SK-N-SH (cell line): ENCODE measurements around the gene BRINP3. TPM values are rescaled to one million over a fixed set of nuclear protein-coding genes. Genes with fewer than 3 reads are reported as not detected.
A peak's percentile ranks its signal among the peaks of the same experiment; 100 is the strongest.

Source experiments
- CTCF ChIA-PET: fragments of 300-600, 350-600 bp; formaldehyde crosslinking; extraction: SDS; loops from one replicate; lab custom pipeline; 2021; lab: Yijun Ruan, JAX
- POLR2A ChIA-PET: fragments of 350-600 bp; sonication (Branson Sonifier 250); formaldehyde crosslinking; extraction: SDS; loops from one replicate; lab custom pipeline; 2020; ENCODE audit warnings: antibody characterized with exemption, inconsistent platforms; lab: Yijun Ruan, JAX
- DNase-seq: peaks from one replicate; pipeline ENCODE4 v3.0.0; 2012
- H2AFZ ChIP-seq: fragments of 200-600 bp; sonication (generic); 2 replicates; pipeline ENCODE4 v1.8.1; 2016; ENCODE audit warnings: antibody characterized with exemption, mild to moderate bottlenecking, low read depth
- H3F3A ChIP-seq: fragments of 200-600 bp; sonication (generic); replicated peaks from 2 replicates; pipeline ENCODE3; 2016; ENCODE audit warnings: antibody characterized with exemption, mild to moderate bottlenecking; ENCODE audit not compliant: insufficient read depth
- H3K27ac ChIP-seq, 2 experiments: fragments of 200-500 bp in 1 of 2; fragments of 200-600 bp in 1 of 2; sonication (Bioruptor generic) in 1 of 2; sonication (generic), shearing (Covaris generic) in 1 of 2; 2 replicates each; pipeline versions ENCODE4 v1.5.1 to v1.6.1; 2014 to 2016; ENCODE audit warnings: low read depth in 2 of 2, inconsistent platforms in 1 of 2, low read length in 1 of 2, mild to moderate bottlenecking in 1 of 2, mixed read lengths in 1 of 2
- H3K27me3 ChIP-seq: fragments of 200-600 bp; sonication (generic), shearing (Covaris generic); 2 replicates; pipeline ENCODE4 v1.6.1; 2016; ENCODE audit warnings: mixed run types; ENCODE audit not compliant: insufficient read depth
- H3K36me3 ChIP-seq, 2 experiments: fragments of 200-500 bp in 1 of 2; fragments of 200-600 bp in 1 of 2; sonication (Bioruptor generic) in 1 of 2; sonication (generic) in 1 of 2; replicated peaks in 1 of 2; 2 replicates each; pipeline versions ENCODE3 to v1.5.1; 2014 to 2016; ENCODE audit warnings: low read length in 1 of 2, mild to moderate bottlenecking in 1 of 2; ENCODE audit not compliant: insufficient read depth in 2 of 2, control insufficient read depth in 1 of 2
- H3K4me1 ChIP-seq, 2 experiments: fragments of 200-500 bp in 1 of 2; fragments of 200-600 bp in 1 of 2; sonication (Bioruptor generic) in 1 of 2; sonication (generic), shearing (Covaris generic) in 1 of 2; 2 replicates each; pipeline versions ENCODE4 v1.5.1 to v1.6.1; 2014 to 2016; ENCODE audit warnings: low read depth in 1 of 2, low read length in 1 of 2, mixed run types in 1 of 2; ENCODE audit not compliant: insufficient read depth in 2 of 2, control insufficient read depth in 1 of 2
- H3K4me2 ChIP-seq: fragments of 200-600 bp; sonication (generic), shearing (Covaris generic); 2 replicates; pipeline ENCODE4 v1.6.1; 2017; ENCODE audit warnings: mixed run types
- H3K4me3 ChIP-seq, 2 experiments: fragments of 200-500 bp in 1 of 2; fragments of 200-600 bp in 1 of 2; sonication (Bioruptor generic) in 1 of 2; sonication (generic), shearing (Covaris generic) in 1 of 2; 2 replicates each; pipeline versions ENCODE4 v1.5.1 to v1.8.1; 2014 to 2016; ENCODE audit warnings: low read depth in 2 of 2, inconsistent platforms in 1 of 2, low read length in 1 of 2, mild to moderate bottlenecking in 1 of 2, mixed read lengths in 1 of 2, moderate library complexity in 1 of 2
- H3K79me2 ChIP-seq: fragments of 200-600 bp; sonication (generic); 2 replicates; pipeline ENCODE4 v1.8.1; 2017; ENCODE audit warnings: mild to moderate bottlenecking; ENCODE audit not compliant: insufficient read depth
- H3K9ac ChIP-seq: fragments of 200-600 bp; sonication (generic); 2 replicates; pipeline ENCODE4 v1.6.1; 2017; ENCODE audit warnings: mixed run types
- H3K9me2 ChIP-seq: fragments of 200-600 bp; sonication (generic); 2 replicates; pipeline ENCODE4 v1.6.1; 2017; ENCODE audit warnings: mixed run types
- H3K9me3 ChIP-seq: fragments of 200-600 bp; sonication (generic); 2 replicates; pipeline ENCODE4 v1.6.1; 2017; ENCODE audit warnings: mixed run types, mild to moderate bottlenecking, moderate library complexity
- H4K20me1 ChIP-seq: fragments of 200-600 bp; sonication (generic); 2 replicates; pipeline ENCODE4 v1.6.1; 2017; ENCODE audit warnings: mild to moderate bottlenecking, mixed run types; ENCODE audit not compliant: insufficient read depth
- CTCF ChIP-seq: fragments of 200-600 bp; sonication (generic); IDR thresholded peaks from 2 replicates; pipeline ENCODE4 v1.6.1; 2017; ENCODE audit warnings: antibody characterized with exemption, mild to moderate bottlenecking, moderate library complexity
- ELF1 ChIP-seq: IDR thresholded peaks from 2 replicates; pipeline ENCODE4 v1.4.0; 2012
- FOXJ3 ChIP-seq: sonication (generic); formaldehyde crosslinking; IDR thresholded peaks from 2 replicates; pipeline ENCODE4 v1.5.1; 2020; ENCODE audit warnings: mild to moderate bottlenecking, missing genetic modification reagents
- FOXM1 ChIP-seq: IDR thresholded peaks from 2 replicates; pipeline ENCODE4 v1.4.0; 2012; ENCODE audit warnings: low read depth, mild to moderate bottlenecking
- GABPA ChIP-seq: IDR thresholded peaks from 2 replicates; pipeline ENCODE4 v1.4.0; 2012; ENCODE audit warnings: low read depth, mild to moderate bottlenecking
- GATA2 ChIP-seq: sonication (generic); formaldehyde crosslinking; IDR thresholded peaks from 2 replicates; pipeline ENCODE4 v1.5.0; 2020; ENCODE audit warnings: mild to moderate bottlenecking, missing genetic modification reagents
- JUND ChIP-seq: IDR thresholded peaks from 2 replicates; pipeline ENCODE4 v1.4.0; 2012
- MAX ChIP-seq: IDR thresholded peaks from 2 replicates; pipeline ENCODE4 v1.4.0; 2012; ENCODE audit warnings: low read depth
- MXI1 ChIP-seq: IDR thresholded peaks from 2 replicates; pipeline ENCODE4 v1.6.1; 2012; ENCODE audit warnings: mild to moderate bottlenecking, low read depth, low read length, improper control_type of control experiment
- NFIC ChIP-seq: IDR thresholded peaks from 2 replicates; pipeline ENCODE4 v1.4.0; 2012; ENCODE audit warnings: borderline replicate concordance
- NRF1 ChIP-seq: IDR thresholded peaks from 2 replicates; pipeline ENCODE4 v1.6.1; 2012; ENCODE audit warnings: low read depth, mild to moderate bottlenecking, low read length
- PBX3 ChIP-seq: IDR thresholded peaks from 2 replicates; pipeline ENCODE4; 2012
- RAD21 ChIP-seq: IDR thresholded peaks from 2 replicates; pipeline ENCODE4 v1.6.1; 2012; ENCODE audit warnings: mild to moderate bottlenecking, low read length
- RCOR1 ChIP-seq: fragments of 150-350 bp; IDR thresholded peaks from 2 replicates; pipeline ENCODE4 v1.6.1; 2017; ENCODE audit warnings: antibody characterized with exemption, low read length
- TAF1 ChIP-seq: IDR thresholded peaks from 2 replicates; pipeline ENCODE4 v1.6.1; 2012; ENCODE audit warnings: low read depth, mild to moderate bottlenecking, low read length, moderate library complexity, borderline replicate concordance
- TCF12 ChIP-seq: IDR thresholded peaks from 2 replicates; pipeline ENCODE4 v1.4.0; 2012
- YY1 ChIP-seq: IDR thresholded peaks from 2 replicates; pipeline ENCODE4 v1.4.0; 2012; ENCODE audit warnings: low read depth, mild to moderate bottlenecking
- whole genome bisulfite sequencing: methylation state at CpG from one replicate; pipeline ENCODE4 v1.1.6; 2017; ENCODE audit warnings: low lambda C conversion rate; 5-methylcytosine and 5-hydroxymethylcytosine counted together
- polyA plus RNA-seq, 3 experiments: library from polyadenylated mRNA; depleted of rRNA; stranded (reverse); fragments of >200 nt; gene quantifications; 2 replicates each; pipeline ENCODE4 v1.2.3, GENCODE V29; 2012

Gene BRINP3
- polyA plus RNA-seq, 1 of the 3 experiments (the other 2 are of a cell fraction): not detected

- no peak for TF ChIP-seq TAF1
- TF ChIP-seq, all 33 proteins: peak for 0
These were observed 382.1 kb downstream of the BRINP3 start (continued) for GRCh38 chr1:190095596-190095995.

- no peaks in the 10 kb centered on the region for H3K79me2 ChIP-seq
- no peak overlapping the region for H3K9ac ChIP-seq
- CTCF ChIA-PET: no interaction called here
- no peaks in the 10 kb centered on the region for H3K27me3 ChIP-seq
- H3K4me3 ChIP-seq: no peak overlapping the region
- POLR2A ChIA-PET: interaction anchor here (0.6 kb wide), 1 partner anchor 530 kb away, joined by 3 read pairs; no protein-coding TSS in a partner anchor
- no peaks in the 10 kb centered on the region for H3K9me3 ChIP-seq
- no peak overlapping the region for H3K27ac ChIP-seq
- DNase-seq: no peak
- no peaks in the 10 kb centered on the region for H3F3A ChIP-seq
- H3K4me2 ChIP-seq: no peak overlapping the region
- H3K4me1 ChIP-seq: no peaks in the 10 kb centered on the region
- H4K20me1 ChIP-seq: no peaks in the 10 kb centered on the region
- WGBS: 77% methylated on average over 6 of the region's 8 CpGs
- TF ChIP-seq GABPA: no peak
- peak; percentile 47 for TF ChIP-seq CTCF
- TF ChIP-seq PBX3: no peak
- TF ChIP-seq RCOR1: no peak
- no peak for TF ChIP-seq MXI1
- no peaks in the 10 kb centered on the region for H3K36me3 ChIP-seq
- H3K9me2 ChIP-seq: no peaks in the 10 kb centered on the region
- no peak overlapping the region for H2AFZ ChIP-seq
These were observed 393.1 kb downstream of the BRINP3 start for GRCh38 chr1:190084552-190084951.

- Histone ChIP-seq H3K27ac (no peak overlapping the region), H3K4me1 (no peaks in the 10 kb centered on the region), H3K27me3 (no peaks in the 10 kb centered on the region), H3K9ac (no peak overlapping the region), H3K36me3 (no peaks in the 10 kb centered on the region), H3K79me2 (no peaks in the 10 kb centered on the region), H3K9me3 (no peaks in the 10 kb centered on the region), H3K4me2 (no peak overlapping the region), H3K4me3 (no peak overlapping the region), H2AFZ (no peak overlapping the region), H3F3A (no peaks in the 10 kb centered on the region), H4K20me1 (no peaks in the 10 kb centered on the region), H3K9me2 (no peaks in the 10 kb centered on the region)
- ChIA-PET CTCF (interaction anchor here (1.0 kb wide), 1 partner anchor 10 kb away, joined by 3 read pairs; no protein-coding TSS in a partner anchor), POLR2A (no interaction called here)
- DNase-seq: no peak
- TF ChIP-seq FOXM1 (no peak), JUND (no peak), RAD21 (no peak), TCF12 (no peak), NRF1 (no peak), FOXJ3 (no peak), RCOR1 (no peak), NFIC (no peak), ELF1 (no peak), GATA2 (no peak), MXI1 (no peak), YY1 (no peak), MAX (no peak), PBX3 (no peak)
- 75% methylated on average over 2 of the region's 2 CpGs for WGBS
These were observed 409.4 kb downstream of the BRINP3 start for GRCh38 chr1:190068304-190068703.
